ENCODE measurements around the gene OMP. TPM values are rescaled to one million over a fixed set of nuclear protein-coding genes. Genes with fewer than 3 reads are reported as not detected.

Gene OMP
- total and polyA plus RNA-seq, 2 of the 4 experiments (the other 2 are of a cell fraction), result 0.27 TPM; not detected in 1

DNA sequence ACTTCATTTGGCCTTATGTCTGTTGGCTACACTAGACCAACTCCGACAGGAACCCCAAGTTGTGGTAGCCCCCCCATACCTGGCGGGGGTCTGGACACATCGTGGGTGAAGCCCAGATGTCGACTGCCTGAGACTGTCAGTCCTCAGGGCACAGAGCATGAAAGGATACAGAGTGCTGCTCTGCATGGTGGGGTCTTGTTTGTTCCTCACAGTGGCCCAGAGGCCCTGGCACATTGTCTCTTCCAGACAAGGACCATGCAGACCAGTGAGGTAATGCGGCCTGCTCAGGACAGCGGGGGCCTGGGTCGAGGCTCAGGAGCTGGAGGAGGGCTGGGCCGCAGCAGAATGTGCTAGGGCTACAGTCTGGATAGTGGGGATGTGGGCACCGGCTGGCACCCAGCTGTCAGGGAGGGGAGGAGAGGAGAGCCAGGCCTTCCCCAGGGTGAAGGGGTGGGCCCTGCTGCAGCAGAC, 21.2 kb upstream of the OMP start:
- Histone ChIP-seq H3K14ac (replicated peaks; ENCODE audit: low read depth, low read length) (no peak overlapping the region), H2BK20ac (ENCODE audit: low read depth, low read length) (no peak overlapping the region), H3K23ac (ENCODE audit: low read depth, low read length) (no peak overlapping the region), H3K18ac (ENCODE audit: low read depth, low read length) (no peak overlapping the region), H3K9me1 (ENCODE audit: insufficient read depth, low read length) (peaks cover 5% of the 10 kb centered on the region; the same call in 1 of the 2 replicates), H3K79me1 (ENCODE audit: low read depth in 1 of 2, low read length in 2 of 2) (peaks cover 7 to 21% of the 10 kb centered on the region in 2 experiments), H3K56ac (ENCODE audit: extremely low read depth, insufficient read depth, low read length) (no peak overlapping the region), H4K5ac (ENCODE audit: low read depth, low read length) (no peak overlapping the region), H3K36me3 (ENCODE audit: control insufficient read depth, insufficient read depth, low read length) (peaks cover 4% of the 10 kb centered on the region; the same call in 1 of the 2 replicates), H4K20me1 (ENCODE audit: insufficient read depth, low read length) (no peaks in the 10 kb centered on the region), H3K4ac (ENCODE audit: low read depth, low read length) (no peak overlapping the region), H3K4me2 (ENCODE audit: low read depth, low read length) (no peak overlapping the region), H4K91ac (ENCODE audit: insufficient read depth, low read depth, low read length) (no peak overlapping the region), H3K27me3 (ENCODE audit: control insufficient read depth, insufficient read depth, low read length) (no peaks in the 10 kb centered on the region), H3K27ac (ENCODE audit: insufficient read depth, low read length) (no peak overlapping the region), H2AK9ac (replicated peaks; ENCODE audit: low read depth, low read length, poor library complexity) (peak overlapping the region; percentile 10), H2BK15ac (ENCODE audit: low read depth, low read length) (no peak overlapping the region), H3K4me1 (ENCODE audit: control insufficient read depth, insufficient read depth, low read length) (peaks cover 15% of the 10 kb centered on the region), H2BK120ac (ENCODE audit: low read depth, low read length) (no peak overlapping the region), H2AK5ac (ENCODE audit: low read depth, low read length) (no peak overlapping the region), H3K4me3 (ENCODE audit: insufficient read depth, low read depth, low read length) (no peak overlapping the region), H3K9ac (ENCODE audit: low read depth, low read length) (no peak overlapping the region), H4K8ac (ENCODE audit: low read depth in 2 of 2, low read length in 2 of 2) (no peak overlapping the region), H3K9me3 (ENCODE audit: control insufficient read depth, insufficient read depth, low read length) (no peaks in the 10 kb centered on the region), H2AFZ (replicated peaks; ENCODE audit: low read length, poor library complexity) (no peak overlapping the region), H2BK5ac (ENCODE audit: low read depth, low read length, poor library complexity, severe bottlenecking) (no peak overlapping the region)
- ChIA-PET POLR2A (ENCODE audit: unreplicated experiment) (no interaction called here), CTCF (interaction anchor here (0.9 kb wide), 1 partner anchor 10 kb away, joined by 3 read pairs; no protein-coding TSS in a partner anchor)
- no TSS peak for BruUV-seq (replicated peaks)
- in situ Hi-C loops (cut with MboI; ENCODE audit: low sequenced_read_pairs) (no loop called here), dilution Hi-C loops (cut with HindIII; ENCODE audit: low sequenced_read_pairs, unreplicated experiment) (no loop called here), intact Hi-C loops (cut with micrococcal nuclease) (no loop called here)
- DNase-seq (no peak), ATAC-seq (ENCODE audit: low read depth) (no peak)
- no peak for TF ChIP-seq RFX5 (IDR thresholded peaks at IDR 0.05; ENCODE audit: low read depth, low read length)
- no peak for TF ChIP-seq CEBPB (IDR thresholded peaks at IDR 0.05; ENCODE audit: low read depth, low read length)
- 80% methylated on average over 2 of the region's 9 CpGs; no CpG with 5 or more reads in 1 of the 2 experiments for WGBS, 2 experiments (ENCODE audit: extremely low coverage in 2 of 2, insufficient read length in 1 of 2)

Measured in IMR-90 (cell line).